Transverse colon (tissue), 4 donors: ENCODE data around the gene DUSP15. TPM values are rescaled to one million over a fixed set of nuclear protein-coding genes. Genes with fewer than 3 reads are reported as not detected.

Experiments used
- DNase-seq: peaks from one replicate; pipeline ENCODE4 v3.0.0-alpha.2; 2019
- H3K27ac ChIP-seq, 4 donors: fragments of 200-600 bp; sonication (generic); 2 replicates each; pipeline ENCODE4 v1.5.1; 2016 to 2018; ENCODE audit warnings: inconsistent platforms in 4 of 4
- H3K27me3 ChIP-seq: fragments of 200-600 bp; sonication (generic); 2 replicates; pipeline ENCODE4 v1.5.1; 2017; ENCODE audit warnings: inconsistent platforms
- H3K36me3 ChIP-seq, 4 donors: fragments of 200-600 bp; sonication (generic); 2 replicates each; pipeline ENCODE4 v1.5.1; 2017 to 2019; ENCODE audit warnings: inconsistent platforms in 4 of 4
- H3K4me1 ChIP-seq, 4 donors: fragments of 200-600 bp; sonication (generic); 2 replicates each; pipeline ENCODE4 v1.5.1; 2017 to 2020; ENCODE audit warnings: inconsistent platforms in 4 of 4
- H3K4me3 ChIP-seq, 4 donors: fragments of 200-600 bp; sonication (generic); 1 replicate in 1 of 4; 2 replicates in 3 of 4; pipeline versions ENCODE4 v1.5.1 to v1.6.1; 2017 to 2019; ENCODE audit warnings: inconsistent platforms in 4 of 4
- H3K9me3 ChIP-seq, 2 donors: fragments of 200-600 bp; sonication (generic); 2 replicates each; pipeline ENCODE4 v1.5.1; 2017 to 2019; ENCODE audit warnings: inconsistent platforms in 2 of 2
- CTCF ChIP-seq, 5 experiments: fragments of 200-600 bp in 3 of 5; fragments of 450-650 bp in 2 of 5; sonication (generic) in 3 of 5; IDR thresholded peaks; 1 replicate in 2 of 5; 2 replicates in 3 of 5; pipeline ENCODE4 v1.5.1; 2016 to 2017; ENCODE audit warnings: antibody characterized with exemption in 5 of 5, inconsistent platforms in 3 of 5, mild to moderate bottlenecking in 2 of 5, moderate library complexity in 1 of 5
- EP300 ChIP-seq: sonication (generic); formaldehyde crosslinking; IDR thresholded peaks from one replicate; pipeline ENCODE4 v1.6.1; 2017; ENCODE audit warnings: antibody characterized with exemption, low read depth
- POLR2A ChIP-seq: fragments of 450-650 bp; IDR thresholded peaks from one replicate; pipeline ENCODE4 v1.6.1; 2016; ENCODE audit warnings: antibody characterized with exemption, mild to moderate bottlenecking, moderate library complexity
- POLR2AphosphoS5 ChIP-seq, 3 donors: sonication (generic); formaldehyde crosslinking; IDR thresholded peaks; one replicate each; pipeline ENCODE4 v1.6.1; 2016; ENCODE audit warnings: antibody characterized with exemption in 3 of 3
- WGBS, 2 donors: methylation state at CpG; one replicate each; pipeline ENCODE4 v1.1.5; 2018; ENCODE audit warnings: low coverage in 1 of 2; 5-methylcytosine and 5-hydroxymethylcytosine counted together
- in situ Hi-C, 4 donors: fragments of 200-750 bp; cut with MboI; loops; one replicate each; pipeline versions ENCODE4 v1.15.0 to v1.15.1; 2017; ENCODE audit warnings: low sequenced_read_pairs in 3 of 4, low pct_ligation_motif_present in 1 of 4, low pct_unique_long_range_greater_than_20kb in 1 of 4
- intact Hi-C: fragments of 100-400 bp; cut with DNase I; formaldehyde crosslinking; loops from one replicate; pipeline ENCODE4 v1.15.1; 2023; ENCODE audit warnings: low total_unique reads
- total RNA-seq, 4 donors: library from RNA; depleted of rRNA; stranded (reverse); fragments of >200 nt; gene quantifications; one replicate each; pipeline ENCODE4 v1.1.0, GENCODE V29; 2016

The DUSP15 gene
- total RNA-seq, 4 donors from 2014 or later, result 1.1 TPM; not detected in 3

DNA sequence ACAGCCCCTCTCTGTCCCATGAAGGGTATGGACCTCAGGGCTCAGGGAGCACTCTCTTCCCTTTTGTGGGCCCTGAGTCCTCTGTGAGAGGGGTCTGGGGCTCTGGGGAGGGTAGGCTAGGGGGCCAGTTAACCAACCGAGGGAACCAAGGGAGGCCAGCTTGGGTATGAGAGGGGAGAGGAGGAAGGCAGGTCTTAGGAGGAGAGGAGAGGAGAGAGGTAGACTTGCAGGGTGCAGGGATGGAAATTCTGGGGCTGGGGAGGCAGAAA, 720 bp downstream of the DUSP15 start:
- Histone ChIP-seq H3K36me3 (no peaks in the 10 kb centered on the region), H3K4me1 (peaks cover 0 to 20% (median 15%) of the 10 kb centered on the region in 4 donors), H3K9me3 (no peaks in the 10 kb centered on the region), H3K27ac (peak overlapping the region in 1 of 4 donors; percentile 45), H3K4me3 (peak overlapping the region in 3 of 4 donors; percentile 58 to 73 (median 58)), H3K27me3 (peaks cover 38% of the 10 kb centered on the region)
- WGBS, 2 donors, result 8% methylated on average over 1 of the region's 1 CpG; no CpG with 5 or more reads in 1 of the 2 donors
- in situ Hi-C loops, result no loop called here
- TF ChIP-seq POLR2A (no peak), POLR2AphosphoS5 (IDR thresholded peaks at IDR 0.05) (no peak), EP300 (no peak), CTCF (IDR thresholded peaks at IDR 0.05) (no peak)
- intact Hi-C loops, result no loop called here
- no peak for DNase-seq

GRCh38 chr20:31868853-31869672, 1.3 kb downstream of the DUSP15 start:
- H3K9me3 ChIP-seq, result no peaks in the 10 kb centered on the region
- WGBS, 2 donors, result 78% methylated on average over 12 of the region's 12 CpGs; no CpG with 5 or more reads in 1 of the 2 donors
- peaks cover 0 to 20% (median 15%) of the 10 kb centered on the region in 4 donors for H3K4me1 ChIP-seq
- in situ Hi-C loops (no loop called here), intact Hi-C loops (no loop called here)
- no peak for DNase-seq
- H3K4me3 ChIP-seq, result peak overlapping the region in 1 of 4 donors; percentile 73
- TF ChIP-seq CTCF (IDR thresholded peaks at IDR 0.05) (no peak), POLR2AphosphoS5 (IDR thresholded peaks at IDR 0.05) (no peak), EP300 (no peak), POLR2A (no peak)
- H3K27ac ChIP-seq, result no peak overlapping the region
- H3K36me3 ChIP-seq, result no peaks in the 10 kb centered on the region
- peaks cover 38% of the 10 kb centered on the region for H3K27me3 ChIP-seq

DNA sequence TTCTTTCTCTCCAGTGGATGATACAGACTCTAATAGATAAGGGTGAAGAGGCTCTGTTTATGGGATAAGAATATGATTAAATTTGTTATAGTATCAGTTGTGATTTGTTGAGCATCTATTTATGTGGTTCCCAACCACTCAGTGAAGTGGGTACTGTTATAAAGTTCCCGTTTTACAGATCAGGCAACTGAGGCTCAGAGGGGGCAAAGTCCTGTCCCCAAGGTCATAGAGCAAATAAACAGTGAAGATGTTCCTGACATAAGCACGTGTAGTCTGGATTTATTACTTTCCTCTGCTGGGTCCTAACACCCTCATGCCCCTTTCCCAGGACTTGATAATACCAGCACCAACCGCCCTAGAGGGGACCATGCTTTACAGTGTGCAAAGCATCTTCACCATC, 4.1 kb downstream of the DUSP15 start:
- Histone ChIP-seq H3K27ac (no peak overlapping the region), H3K27me3 (peaks cover 28% of the 10 kb centered on the region), H3K36me3 (no peaks in the 10 kb centered on the region), H3K4me1 (peaks cover under 1 to 28% (median 18%) of the 10 kb centered on the region in 4 donors), H3K9me3 (no peaks in the 10 kb centered on the region), H3K4me3 (no peak overlapping the region)
- intact Hi-C loops, result no loop called here
- 56% methylated on average over 3 of the region's 3 CpGs; no CpG with 5 or more reads in 1 of the 2 donors for WGBS, 2 donors
- in situ Hi-C loops, result no loop called here
- TF ChIP-seq CTCF (IDR thresholded peaks at IDR 0.05), result no peak
- no peak for TF ChIP-seq EP300
- TF ChIP-seq POLR2A, result no peak
- no peak for TF ChIP-seq POLR2AphosphoS5 (IDR thresholded peaks at IDR 0.05)
- DNase-seq, result no peak

GRCh38 chr20:31864521-31865400, 5.6 kb downstream of the DUSP15 start:
- in situ Hi-C loops (no loop called here), intact Hi-C loops (no loop called here)
- no peak for DNase-seq
- Histone ChIP-seq H3K27me3 (peaks cover 27% of the 10 kb centered on the region), H3K36me3 (no peaks in the 10 kb centered on the region), H3K9me3 (no peaks in the 10 kb centered on the region), H3K4me1 (peaks cover 10 to 26% (median 18%) of the 10 kb centered on the region in 4 donors), H3K27ac (no peak overlapping the region), H3K4me3 (no peak overlapping the region)
- 79 to 93% methylated on average over 4 to 12 of the region's 12 CpGs for WGBS, 2 donors
- TF ChIP-seq EP300 (no peak), POLR2A (no peak), POLR2AphosphoS5 (IDR thresholded peaks at IDR 0.05) (no peak), CTCF (IDR thresholded peaks at IDR 0.05) (no peak)
